Liver (tissue), 9 donors: ENCODE results near the gene LHPP. TPM values are rescaled to one million over a fixed set of nuclear protein-coding genes. Genes with fewer than 3 reads are reported as not detected.

Experiments
- DNase-seq: peaks from one replicate; pipeline ENCODE4 v3.0.0-alpha.2; 2017; ENCODE audit warnings: low spot score
- H3K27ac ChIP-seq, 2 donors: one replicate each; pipeline ENCODE4 v1.7.0; 2013; ENCODE audit warnings: inconsistent platforms in 2 of 2, low read length in 2 of 2, control low read depth in 1 of 2, low read depth in 1 of 2, mild to moderate bottlenecking in 1 of 2
- H3K27me3 ChIP-seq, 4 donors: one replicate each; pipeline versions ENCODE4 v1.6.1 to v1.7.0; 2013; ENCODE audit warnings: low read length in 3 of 4, inconsistent platforms in 1 of 4, mild to moderate bottlenecking in 1 of 4, moderate library complexity in 1 of 4; ENCODE audit not compliant: control insufficient read depth in 4 of 4, insufficient read depth in 4 of 4
- H3K36me3 ChIP-seq, 4 donors: one replicate each; pipeline versions ENCODE4 v1.6.1 to v1.7.0; 2013; ENCODE audit warnings: low read length in 3 of 4, mild to moderate bottlenecking in 3 of 4, low read depth in 1 of 4, moderate library complexity in 1 of 4; ENCODE audit not compliant: control insufficient read depth in 4 of 4, insufficient read depth in 3 of 4
- H3K4me1 ChIP-seq, 4 donors: one replicate each; pipeline versions ENCODE4 v1.6.1 to v1.7.0; 2013; ENCODE audit warnings: low read length in 3 of 4, mild to moderate bottlenecking in 3 of 4, moderate library complexity in 1 of 4; ENCODE audit not compliant: control insufficient read depth in 4 of 4, insufficient read depth in 4 of 4
- H3K4me3 ChIP-seq, 3 donors: one replicate each; pipeline versions ENCODE4 v1.6.1 to v1.7.0; 2013; ENCODE audit warnings: low read length in 3 of 3, control low read depth in 1 of 3, low read depth in 1 of 3, mild to moderate bottlenecking in 1 of 3
- H3K9ac ChIP-seq, 2 donors: one replicate each; pipeline ENCODE4 v1.7.0; 2013; ENCODE audit warnings: low read length in 2 of 2, mild to moderate bottlenecking in 2 of 2, moderate library complexity in 2 of 2, control low read depth in 1 of 2, low read depth in 1 of 2
- H3K9me3 ChIP-seq, 4 donors: one replicate each; pipeline versions ENCODE4 v1.6.1 to v1.7.0; 2013; ENCODE audit warnings: low read length in 3 of 4; ENCODE audit not compliant: control insufficient read depth in 4 of 4
- ATF3 ChIP-seq: IDR thresholded peaks from 2 replicates; pipeline ENCODE4 v1.6.1; 2016; ENCODE audit warnings: antibody characterized with exemption
- EGR1 ChIP-seq, 2 donors: IDR thresholded peaks; 2 replicates each; pipeline ENCODE4 v1.6.1; 2016 to 2018; ENCODE audit warnings: antibody characterized with exemption in 2 of 2, low read depth in 2 of 2
- FOXA1 ChIP-seq: IDR thresholded peaks from 2 replicates; pipeline ENCODE4 v1.6.1; 2016; ENCODE audit warnings: antibody characterized with exemption
- FOXA2 ChIP-seq: IDR thresholded peaks from 2 replicates; pipeline ENCODE4 v1.6.1; 2016; ENCODE audit warnings: antibody characterized with exemption
- GABPA ChIP-seq, 2 donors: IDR thresholded peaks in 1 of 2; conservative IDR thresholded peaks in 1 of 2; 2 replicates each; pipeline ENCODE4 v1.6.1; 2016; ENCODE audit warnings: antibody characterized with exemption in 2 of 2, mild to moderate bottlenecking in 1 of 2, moderate library complexity in 1 of 2
- HNF4A ChIP-seq, 2 donors: conservative IDR thresholded peaks; 2 replicates each; pipeline ENCODE4 v1.6.1; 2016; ENCODE audit warnings: antibody characterized with exemption in 2 of 2, mild to moderate bottlenecking in 2 of 2
- HNF4G ChIP-seq: IDR thresholded peaks from 2 replicates; pipeline ENCODE4 v1.6.1; 2016; ENCODE audit warnings: antibody characterized with exemption
- JUND ChIP-seq, 2 donors: IDR thresholded peaks; 2 replicates each; pipeline ENCODE4 v1.6.1; 2016; ENCODE audit warnings: antibody characterized with exemption in 2 of 2
- MAX ChIP-seq: IDR thresholded peaks from 2 replicates; pipeline ENCODE4 v1.6.1; 2016; ENCODE audit warnings: antibody characterized with exemption
- NR2F2 ChIP-seq: IDR thresholded peaks from 2 replicates; pipeline ENCODE4 v1.6.1; 2016; ENCODE audit warnings: antibody characterized with exemption
- RAD21 ChIP-seq, 2 donors: IDR thresholded peaks; 2 replicates each; pipeline ENCODE4 v1.6.1; 2016; ENCODE audit warnings: antibody characterized with exemption in 2 of 2, mild to moderate bottlenecking in 2 of 2
- RXRA ChIP-seq, 2 donors: IDR thresholded peaks; 2 replicates each; pipeline ENCODE4 v1.6.1; 2017 to 2018; ENCODE audit warnings: antibody characterized with exemption in 2 of 2, mild to moderate bottlenecking in 1 of 2
- SP1 ChIP-seq: IDR thresholded peaks from 2 replicates; pipeline ENCODE4 v1.6.1; 2018; ENCODE audit warnings: antibody characterized with exemption, mild to moderate bottlenecking
- YY1 ChIP-seq: IDR thresholded peaks from 2 replicates; pipeline ENCODE4 v1.6.1; 2016; ENCODE audit warnings: antibody characterized with exemption, mild to moderate bottlenecking
- WGBS: extraction: QIAGEN DNeasy Blood & Tissue Kit; methylation state at CpG from one replicate; pipeline ENCODE4 v1.1.7; 2013; 5-methylcytosine and 5-hydroxymethylcytosine counted together
- polyA plus RNA-seq, 2 donors: library from polyadenylated mRNA; stranded (reverse) in 1 of 2; unstranded in 1 of 2; fragments of 200-250 nt in 1 of 2; fragments of >200 nt in 1 of 2; fragmentation: Nextera tagmentation in 1 of 2; extraction: Ambion mirVana in 1 of 2; gene quantifications; one replicate each; pipeline versions ENCODE4 v1.2.1 to v1.2.3, GENCODE V29; 2013 to 2015
- total RNA-seq, 2 donors: library from RNA; depleted of rRNA; stranded (reverse); fragments of >200 nt; gene quantifications; one replicate each; pipeline ENCODE4 v1.2.3, GENCODE V29; 2014
- donor health status: healthy.
- donor health status: healthy.
- donor health status: healthy.
- donor health status: healthy.
- donor health status: healthy.

LHPP gene
- total and polyA plus RNA-seq, 4 donors = 15.9 to 39.9 (median 26.2) TPM

- H3K27ac ChIP-seq = no peak overlapping the region
- no peak for DNase-seq
- no peaks in the 10 kb centered on the region for H3K27me3 ChIP-seq
- WGBS = 94% methylated on average over 6 of the region's 6 CpGs
- no peaks in the 10 kb centered on the region for H3K36me3 ChIP-seq
- H3K9ac ChIP-seq = no peak overlapping the region
- peaks cover 0 to 7% (median 0%) of the 10 kb centered on the region in 4 donors for H3K4me1 ChIP-seq
- TF ChIP-seq MAX (no peak), FOXA1 (no peak), FOXA2 (no peak), NR2F2 (no peak), HNF4G (no peak), ATF3 (no peak), RAD21 (IDR thresholded peaks at IDR 0.05) (no peak), YY1 (no peak), RXRA (IDR thresholded peaks at IDR 0.05) (no peak), EGR1 (IDR thresholded peaks at IDR 0.05; ENCODE audit: low read depth in 2 of 2) (no peak), SP1 (no peak)
- no peaks in the 10 kb centered on the region for H3K9me3 ChIP-seq
- H3K4me3 ChIP-seq = no peak overlapping the region
Observed at GRCh38 chr10:124594240-124594639, 132.6 kb downstream of the LHPP start.

GRCh38 chr10:124595143-124595883 is 133.7 kb downstream of the LHPP start:
- Histone ChIP-seq H3K9me3 (no peaks in the 10 kb centered on the region), H3K9ac (no peak overlapping the region), H3K4me1 (peaks cover 0 to 7% (median 0%) of the 10 kb centered on the region in 4 donors), H3K4me3 (no peak overlapping the region), H3K27ac (no peak overlapping the region), H3K36me3 (no peaks in the 10 kb centered on the region), H3K27me3 (no peaks in the 10 kb centered on the region)
- DNase-seq = no peak
- TF ChIP-seq FOXA1 (no peak), MAX (no peak), GABPA (IDR thresholded peaks at IDR 0.05 in 1 of 2, conservative IDR thresholded peaks at IDR 0.05 in 1 of 2) (no peak), ATF3 (no peak), HNF4A (conservative IDR thresholded peaks at IDR 0.05) (no peak), RAD21 (IDR thresholded peaks at IDR 0.05) (no peak), JUND (IDR thresholded peaks at IDR 0.05) (no peak), FOXA2 (no peak)
- WGBS = 96% methylated on average over 9 of the region's 9 CpGs

GRCh38 chr10:124596116-124596785 is 134.6 kb downstream of the LHPP start:
- Histone ChIP-seq H3K36me3 (no peaks in the 10 kb centered on the region), H3K27me3 (no peaks in the 10 kb centered on the region), H3K9ac (no peak overlapping the region), H3K4me1 (peaks cover 0 to 7% (median 0%) of the 10 kb centered on the region in 4 donors), H3K27ac (no peak overlapping the region), H3K9me3 (no peaks in the 10 kb centered on the region), H3K4me3 (no peak overlapping the region)
- 91% methylated on average over 18 of the region's 18 CpGs for WGBS
- DNase-seq = no peak
- no peak for TF ChIP-seq ATF3
- no peak for TF ChIP-seq GABPA (IDR thresholded peaks at IDR 0.05 in 1 of 2, conservative IDR thresholded peaks at IDR 0.05 in 1 of 2)
